Erythroblast (primary cell): ENCODE results near the gene ICA1L.

Experiments used
- GATA1 ChIP-seq: IDR thresholded peaks from 2 replicates; pipeline ENCODE4 v1.6.1; 2011; ENCODE audit warnings: low read depth, mild to moderate bottlenecking, control low read depth, low read length, moderate library complexity
- POLR2A ChIP-seq: IDR thresholded peaks from 2 replicates; pipeline ENCODE4 v1.6.1; 2011; ENCODE audit warnings: mild to moderate bottlenecking, low read length

DNA sequence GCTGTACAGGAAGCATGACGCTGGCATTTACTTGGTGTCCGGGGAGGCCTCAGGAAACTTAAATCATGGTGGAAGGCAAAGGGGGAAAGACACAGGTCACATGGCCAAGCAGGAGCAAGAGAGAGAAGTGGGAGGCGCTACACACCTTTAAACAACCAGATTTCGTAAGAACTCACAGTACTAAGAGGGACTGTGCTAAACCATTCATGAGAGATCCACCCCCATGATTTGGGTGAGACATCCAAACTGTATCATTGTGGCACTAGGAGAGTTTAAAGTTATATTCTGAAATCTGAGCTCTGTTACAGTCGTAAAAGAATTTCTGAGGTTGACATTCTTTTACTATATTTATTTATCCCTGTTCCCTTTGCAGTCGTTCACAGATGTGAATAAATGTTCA is 116.6 kb downstream of the ICA1L start:
- TF ChIP-seq POLR2A (no peak), GATA1 (no peak)
